Neural cell (in vitro differentiated cells): ENCODE data around the gene AXIN1. TPM values are rescaled to one million over a fixed set of nuclear protein-coding genes. Genes with fewer than 3 reads are reported as not detected.

Experiments used
- H2AFZ ChIP-seq: fragments of 200-600, 300-800 bp; sonication (generic), shearing (Covaris generic); 2 replicates; pipeline ENCODE4 v1.6.0; 2014; ENCODE audit warnings: low read depth, mild to moderate bottlenecking, antibody characterized with exemption, low read length, moderate library complexity
- H3F3A ChIP-seq: fragments of 200-600 bp; shearing (Covaris generic); 2 replicates; pipeline ENCODE4 v1.6.1; 2016; ENCODE audit warnings: mild to moderate bottlenecking, moderate library complexity, mixed read lengths, antibody characterized with exemption, low read length; ENCODE audit not compliant: insufficient read depth, poor library complexity, severe bottlenecking
- H3K27ac ChIP-seq: fragments of 200-600, 300-800 bp; sonication (generic), shearing (Covaris generic); 2 replicates; pipeline ENCODE4 v1.5.1; 2014; ENCODE audit warnings: mild to moderate bottlenecking, low read length, moderate library complexity
- H3K27me3 ChIP-seq: fragments of 300-800, 200-600 bp; sonication (generic), shearing (Covaris generic); 2 replicates; pipeline ENCODE4 v1.6.0; 2014; ENCODE audit warnings: mild to moderate bottlenecking, low read depth, low read length, moderate library complexity; ENCODE audit not compliant: insufficient read depth
- H3K36me3 ChIP-seq: fragments of 300-800, 200-600 bp; sonication (generic), shearing (Covaris generic); 2 replicates; pipeline ENCODE4 v1.5.1; 2014; ENCODE audit warnings: mild to moderate bottlenecking, antibody characterized with exemption, low read length, moderate library complexity; ENCODE audit not compliant: insufficient read depth
- H3K4me2 ChIP-seq: fragments of 300-800, 200-600 bp; sonication (generic), shearing (Covaris generic); 2 replicates; pipeline ENCODE4 v1.6.0; 2014; ENCODE audit warnings: mild to moderate bottlenecking, low read length
- H3K4me3 ChIP-seq: fragments of 300-800, 200-600 bp; sonication (generic), shearing (Covaris generic); 2 replicates; pipeline ENCODE4 v1.5.1; 2014; ENCODE audit warnings: mild to moderate bottlenecking, low read length, moderate library complexity
- H3K79me2 ChIP-seq: fragments of 200-600 bp; shearing (Covaris generic); replicated peaks from 2 replicates; pipeline ENCODE4 v1.6.0; 2014; ENCODE audit warnings: mild to moderate bottlenecking, low read length, moderate library complexity; ENCODE audit not compliant: insufficient read depth
- H3K9ac ChIP-seq: fragments of 300-800, 200-600 bp; sonication (generic), shearing (Covaris generic); 2 replicates; pipeline ENCODE4 v1.6.1; 2016; ENCODE audit warnings: mild to moderate bottlenecking, low read length, mixed read lengths
- H3K9me2 ChIP-seq: fragments of 200-600 bp; shearing (Covaris generic); 2 replicates; pipeline ENCODE4 v1.6.1; 2016; ENCODE audit warnings: mild to moderate bottlenecking, low read length, mixed read lengths; ENCODE audit not compliant: insufficient read depth
- H3K9me3 ChIP-seq: fragments of 200-600, 300-800 bp; sonication (generic), shearing (Covaris generic); 2 replicates; pipeline ENCODE4 v1.6.1; 2016; ENCODE audit warnings: mild to moderate bottlenecking, mixed run types, low read length, moderate library complexity, mixed read lengths
- H4K20me1 ChIP-seq: fragments of 200-600 bp; shearing (Covaris generic); 2 replicates; pipeline ENCODE4 v1.6.1; 2016; ENCODE audit warnings: mild to moderate bottlenecking, mixed run types; ENCODE audit not compliant: insufficient read depth
- EP300 ChIP-seq: fragments of 450-650 bp; conservative IDR thresholded peaks from 2 replicates; pipeline ENCODE4 v1.6.1; 2014; ENCODE audit warnings: antibody characterized with exemption, mild to moderate bottlenecking, moderate library complexity; ENCODE audit not compliant: poor library complexity, severe bottlenecking
- EZH2 ChIP-seq: fragments of 200-600, 300-800 bp; shearing (Covaris generic), sonication (generic); IDR thresholded peaks from 2 replicates; pipeline ENCODE4 v1.6.1; 2014; ENCODE audit warnings: antibody characterized with exemption, low read length, borderline replicate concordance, mild to moderate bottlenecking; ENCODE audit not compliant: insufficient read depth, poor library complexity, severe bottlenecking
- MXI1 ChIP-seq: fragments of 450-650 bp; conservative IDR thresholded peaks from 2 replicates; pipeline ENCODE4 v1.6.1; 2014; ENCODE audit warnings: antibody characterized with exemption, mild to moderate bottlenecking; ENCODE audit not compliant: poor library complexity, severe bottlenecking
- POLR2AphosphoS5 ChIP-seq: IDR thresholded peaks from 2 replicates; pipeline ENCODE4 v1.6.1; 2012
- RAD21 ChIP-seq: fragments of 450-650 bp; conservative IDR thresholded peaks from 2 replicates; pipeline ENCODE4 v1.6.1; 2014; ENCODE audit warnings: antibody characterized with exemption, mild to moderate bottlenecking, moderate library complexity
- REST ChIP-seq: IDR thresholded peaks from 2 replicates; pipeline ENCODE4 v1.6.1; 2012; ENCODE audit warnings: borderline replicate concordance
- SMC3 ChIP-seq: fragments of 450-650 bp; conservative IDR thresholded peaks from 2 replicates; pipeline ENCODE4 v1.6.1; 2014; ENCODE audit warnings: antibody characterized with exemption, mild to moderate bottlenecking, moderate library complexity; ENCODE audit not compliant: poor library complexity
- TAF1 ChIP-seq: IDR thresholded peaks from 2 replicates; pipeline ENCODE4 v1.6.1; 2012; ENCODE audit warnings: low read depth
- polyA plus RNA-seq: library from polyadenylated mRNA; depleted of rRNA; stranded (reverse); fragments of >200 nt; gene quantifications from 2 replicates; pipeline ENCODE4 v1.2.3, GENCODE V29; 2014
- TF ChIP-seq, protein P1 (sequence below): fragments of 450-650 bp; IDR thresholded peaks from 2 replicates; pipeline ENCODE4 v1.5.1; 2014; ENCODE audit warnings: antibody characterized with exemption, mild to moderate bottlenecking, moderate library complexity; ENCODE audit not compliant: poor library complexity, severe bottlenecking

AXIN1 gene
- polyA plus RNA-seq, 1 donor from 2014 or later: 30.5 TPM

DNA sequence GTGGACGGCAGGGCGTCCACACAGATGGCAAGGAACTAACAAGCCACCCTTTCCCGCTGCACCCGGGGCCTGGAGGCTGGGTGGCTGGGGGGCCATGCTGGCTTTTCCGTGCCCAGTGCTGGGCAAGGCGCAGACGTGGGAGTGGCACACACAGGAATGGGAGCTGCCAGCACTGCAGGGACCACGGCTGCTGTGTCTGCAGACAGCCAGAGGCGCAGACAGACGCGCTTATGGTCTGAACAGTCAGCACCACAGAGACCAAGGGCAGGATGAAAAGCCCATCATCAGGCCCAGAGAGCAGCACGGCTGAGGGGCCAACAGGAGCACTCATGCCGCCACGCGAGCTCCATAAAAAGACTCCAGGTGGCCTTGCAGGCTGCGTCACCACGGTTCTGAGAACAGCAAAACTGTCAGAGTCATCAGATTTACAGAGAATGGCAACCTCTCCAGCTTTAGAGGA lies 45.6 kb downstream of the AXIN1 start:
- TF ChIP-seq, protein P1, sequence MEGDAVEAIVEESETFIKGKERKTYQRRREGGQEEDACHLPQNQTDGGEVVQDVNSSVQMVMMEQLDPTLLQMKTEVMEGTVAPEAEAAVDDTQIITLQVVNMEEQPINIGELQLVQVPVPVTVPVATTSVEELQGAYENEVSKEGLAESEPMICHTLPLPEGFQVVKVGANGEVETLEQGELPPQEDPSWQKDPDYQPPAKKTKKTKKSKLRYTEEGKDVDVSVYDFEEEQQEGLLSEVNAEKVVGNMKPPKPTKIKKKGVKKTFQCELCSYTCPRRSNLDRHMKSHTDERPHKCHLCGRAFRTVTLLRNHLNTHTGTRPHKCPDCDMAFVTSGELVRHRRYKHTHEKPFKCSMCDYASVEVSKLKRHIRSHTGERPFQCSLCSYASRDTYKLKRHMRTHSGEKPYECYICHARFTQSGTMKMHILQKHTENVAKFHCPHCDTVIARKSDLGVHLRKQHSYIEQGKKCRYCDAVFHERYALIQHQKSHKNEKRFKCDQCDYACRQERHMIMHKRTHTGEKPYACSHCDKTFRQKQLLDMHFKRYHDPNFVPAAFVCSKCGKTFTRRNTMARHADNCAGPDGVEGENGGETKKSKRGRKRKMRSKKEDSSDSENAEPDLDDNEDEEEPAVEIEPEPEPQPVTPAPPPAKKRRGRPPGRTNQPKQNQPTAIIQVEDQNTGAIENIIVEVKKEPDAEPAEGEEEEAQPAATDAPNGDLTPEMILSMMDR: no peak
- TF ChIP-seq MXI1 (no peak), RAD21 (no peak), REST (no peak), TAF1 (no peak), SMC3 (no peak), EP300 (no peak), POLR2AphosphoS5 (no peak), EZH2 (no peak)

GRCh38 chr16:305916-306626 lies 46.5 kb downstream of the AXIN1 start:
- Histone ChIP-seq H3K9me3 (no peaks in the 10 kb centered on the region), H3K4me2 (no peak overlapping the region), H3K9ac (no peak overlapping the region), H3K27me3 (no peaks in the 10 kb centered on the region), H2AFZ (no peak overlapping the region), H3F3A (no peaks in the 10 kb centered on the region), H4K20me1 (no peaks in the 10 kb centered on the region), H3K36me3 (no peaks in the 10 kb centered on the region), H3K4me3 (no peak overlapping the region), H3K79me2 (no peaks in the 10 kb centered on the region), H3K9me2 (no peaks in the 10 kb centered on the region), H3K27ac (no peak overlapping the region)
- TF ChIP-seq EZH2 (no peak), EP300 (no peak), RAD21 (no peak), REST (no peak), POLR2AphosphoS5 (no peak), TAF1 (no peak), SMC3 (no peak), MXI1 (no peak)
- TF ChIP-seq, protein P1: no peak

More for the DNA sequence above, 45.6 kb downstream of the AXIN1 start:
- Histone ChIP-seq H3K9me2 (no peaks in the 10 kb centered on the region), H3K9me3 (no peaks in the 10 kb centered on the region), H3K27me3 (no peaks in the 10 kb centered on the region), H3K36me3 (no peaks in the 10 kb centered on the region), H3K79me2 (no peaks in the 10 kb centered on the region), H2AFZ (no peak overlapping the region), H3K27ac (no peak overlapping the region), H3K4me2 (no peak overlapping the region), H3K9ac (no peak overlapping the region), H3F3A (no peaks in the 10 kb centered on the region), H4K20me1 (no peaks in the 10 kb centered on the region), H3K4me3 (no peak overlapping the region)
